NB4 (cell line): Measurements from ENCODE around the gene KCNQ1.

ENCODE experiments used
- MAX ChIP-seq: IDR thresholded peaks from 2 replicates; pipeline ENCODE4 v1.6.1; 2011; ENCODE audit warnings: low read depth, low read length
- POLR2A ChIP-seq: IDR thresholded peaks from 2 replicates; pipeline ENCODE4 v1.6.1; 2011; ENCODE audit warnings: mild to moderate bottlenecking; ENCODE audit not compliant: insufficient read length; ENCODE audit errors: extremely low read depth
- TF ChIP-seq, protein P1 (sequence below): IDR thresholded peaks from one replicate; pipeline ENCODE4 v1.5.1; 2012; ENCODE audit warnings: low read depth, low read length

DNA sequence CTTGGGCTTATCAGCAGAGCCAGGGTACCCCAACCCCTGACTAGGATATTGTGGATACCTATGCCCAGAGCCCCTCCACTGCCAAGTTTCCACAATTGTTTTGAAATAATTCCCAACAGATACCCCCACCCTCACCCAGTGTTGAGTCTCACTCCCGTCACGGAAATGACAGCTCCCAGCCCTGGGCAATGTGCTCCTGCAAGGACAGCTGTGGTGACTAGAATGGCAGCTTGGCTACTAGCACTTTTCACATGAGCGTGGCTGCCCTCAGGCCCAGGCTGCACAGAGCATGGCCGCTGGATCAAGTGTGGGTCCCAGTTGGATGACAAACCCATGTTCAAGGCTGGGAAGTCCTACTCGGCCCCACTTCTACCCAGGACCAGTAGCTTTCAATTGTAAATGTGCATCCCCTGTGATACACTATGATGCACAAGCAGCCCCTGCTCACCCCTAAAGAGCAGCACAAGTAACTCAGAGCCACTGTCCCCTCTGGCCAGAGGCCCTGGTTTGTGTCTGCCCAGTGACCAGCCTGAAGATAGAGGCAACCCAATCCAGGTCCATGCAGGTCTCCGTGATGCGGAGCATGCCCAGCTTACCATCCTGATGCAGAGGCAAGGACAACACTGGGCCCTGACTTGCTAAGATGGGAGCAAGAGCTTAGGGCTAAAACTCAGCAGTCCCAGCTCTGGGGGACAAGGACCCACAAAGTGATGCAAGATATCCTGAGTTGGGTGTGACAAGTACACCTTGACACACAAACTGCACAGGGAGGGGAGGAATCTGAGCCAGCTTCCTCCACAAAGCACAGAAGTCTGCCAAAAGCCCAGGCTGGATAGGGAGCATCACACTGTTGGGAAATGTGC, 241.8 kb downstream of the KCNQ1 start:
- TF ChIP-seq, protein P1, sequence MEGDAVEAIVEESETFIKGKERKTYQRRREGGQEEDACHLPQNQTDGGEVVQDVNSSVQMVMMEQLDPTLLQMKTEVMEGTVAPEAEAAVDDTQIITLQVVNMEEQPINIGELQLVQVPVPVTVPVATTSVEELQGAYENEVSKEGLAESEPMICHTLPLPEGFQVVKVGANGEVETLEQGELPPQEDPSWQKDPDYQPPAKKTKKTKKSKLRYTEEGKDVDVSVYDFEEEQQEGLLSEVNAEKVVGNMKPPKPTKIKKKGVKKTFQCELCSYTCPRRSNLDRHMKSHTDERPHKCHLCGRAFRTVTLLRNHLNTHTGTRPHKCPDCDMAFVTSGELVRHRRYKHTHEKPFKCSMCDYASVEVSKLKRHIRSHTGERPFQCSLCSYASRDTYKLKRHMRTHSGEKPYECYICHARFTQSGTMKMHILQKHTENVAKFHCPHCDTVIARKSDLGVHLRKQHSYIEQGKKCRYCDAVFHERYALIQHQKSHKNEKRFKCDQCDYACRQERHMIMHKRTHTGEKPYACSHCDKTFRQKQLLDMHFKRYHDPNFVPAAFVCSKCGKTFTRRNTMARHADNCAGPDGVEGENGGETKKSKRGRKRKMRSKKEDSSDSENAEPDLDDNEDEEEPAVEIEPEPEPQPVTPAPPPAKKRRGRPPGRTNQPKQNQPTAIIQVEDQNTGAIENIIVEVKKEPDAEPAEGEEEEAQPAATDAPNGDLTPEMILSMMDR: no peak
- TF ChIP-seq MAX: no peak
- TF ChIP-seq POLR2A: no peak
